Mucosa of descending colon (tissue), 3 donors: ENCODE measurements around the gene CRADD. TPM values are rescaled to one million over a fixed set of nuclear protein-coding genes. Genes with fewer than 3 reads are reported as not detected.

Source experiments
- ATAC-seq: fragments of 200-7000 bp; cut with Tn5 transposase; one replicate; pipeline ENCODE4 v1.9.1; 2020; ENCODE audit warnings: mild to moderate bottlenecking, moderate library complexity
- DNase-seq, 3 donors: peaks; one replicate each; pipeline ENCODE4 v3.0.0-alpha.2; 2020
- H3K36me3 ChIP-seq: fragments of 200-600 bp; one replicate; pipeline ENCODE4 v1.8.0; 2021; ENCODE audit warnings: low read depth, mild to moderate bottlenecking
- H3K4me1 ChIP-seq: fragments of 200-600 bp; one replicate; pipeline ENCODE4 v1.8.0; 2021; ENCODE audit warnings: low read depth, mild to moderate bottlenecking
- H3K4me3 ChIP-seq: fragments of 200-600 bp; one replicate; pipeline ENCODE4 v1.8.0; 2021; ENCODE audit warnings: mild to moderate bottlenecking
- H3K9me3 ChIP-seq: fragments of 200-600 bp; one replicate; pipeline ENCODE4 v1.8.0; 2021; ENCODE audit warnings: mild to moderate bottlenecking
- intact Hi-C, 2 donors: fragments of 100-400 bp; cut with DNase I in 1 of 2; cut with micrococcal nuclease in 1 of 2; formaldehyde crosslinking; loops; one replicate each; pipeline versions ENCODE4 v1.11.0 to v1.11.1; 2022; cut with DNase I, micrococcal nuclease
- total RNA-seq, 3 donors: library from RNA; stranded (reverse); fragmentation: NEBNext Ultra II Directional in 2 of 3; extraction: Animal tissue kit (Norgen Biotek cat#: 25700) in 2 of 3; gene quantifications; one replicate each; pipeline versions ENCODE4 v1.2.1 to v1.2.4, GENCODE V29; 2021 to 2023
- TF ChIP-seq, protein P1 (sequence below): fragments of 200-600 bp; IDR thresholded peaks from one replicate; pipeline ENCODE4 v1.8.0; 2022; ENCODE audit warnings: antibody characterized with exemption, mild to moderate bottlenecking
- donor health status: DM: no; HTN: no; CAD: no; lungs with moderate emphysema.
- donor health status: DM: no; HTN: no; CAD: no.
- donor health status: DM: no; HTN: yes; CAD: no.

The CRADD gene
- total RNA-seq, 3 donors from 2014 or later, result 18.4 to 27.9 (median 22.7) TPM

GRCh38 chr12:93757792-93758694 lies 80.9 kb downstream of the CRADD start:
- H3K4me3 ChIP-seq, result no peak overlapping the region
- H3K36me3 ChIP-seq, result no peaks in the 10 kb centered on the region
- ATAC-seq, result no peak
- peaks cover 7% of the 10 kb centered on the region for H3K9me3 ChIP-seq
- intact Hi-C loops, result no loop called here
- DNase-seq, result no peak
- peaks cover 23% of the 10 kb centered on the region for H3K4me1 ChIP-seq
- TF ChIP-seq, protein P1, sequence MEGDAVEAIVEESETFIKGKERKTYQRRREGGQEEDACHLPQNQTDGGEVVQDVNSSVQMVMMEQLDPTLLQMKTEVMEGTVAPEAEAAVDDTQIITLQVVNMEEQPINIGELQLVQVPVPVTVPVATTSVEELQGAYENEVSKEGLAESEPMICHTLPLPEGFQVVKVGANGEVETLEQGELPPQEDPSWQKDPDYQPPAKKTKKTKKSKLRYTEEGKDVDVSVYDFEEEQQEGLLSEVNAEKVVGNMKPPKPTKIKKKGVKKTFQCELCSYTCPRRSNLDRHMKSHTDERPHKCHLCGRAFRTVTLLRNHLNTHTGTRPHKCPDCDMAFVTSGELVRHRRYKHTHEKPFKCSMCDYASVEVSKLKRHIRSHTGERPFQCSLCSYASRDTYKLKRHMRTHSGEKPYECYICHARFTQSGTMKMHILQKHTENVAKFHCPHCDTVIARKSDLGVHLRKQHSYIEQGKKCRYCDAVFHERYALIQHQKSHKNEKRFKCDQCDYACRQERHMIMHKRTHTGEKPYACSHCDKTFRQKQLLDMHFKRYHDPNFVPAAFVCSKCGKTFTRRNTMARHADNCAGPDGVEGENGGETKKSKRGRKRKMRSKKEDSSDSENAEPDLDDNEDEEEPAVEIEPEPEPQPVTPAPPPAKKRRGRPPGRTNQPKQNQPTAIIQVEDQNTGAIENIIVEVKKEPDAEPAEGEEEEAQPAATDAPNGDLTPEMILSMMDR, result no peak

DNA sequence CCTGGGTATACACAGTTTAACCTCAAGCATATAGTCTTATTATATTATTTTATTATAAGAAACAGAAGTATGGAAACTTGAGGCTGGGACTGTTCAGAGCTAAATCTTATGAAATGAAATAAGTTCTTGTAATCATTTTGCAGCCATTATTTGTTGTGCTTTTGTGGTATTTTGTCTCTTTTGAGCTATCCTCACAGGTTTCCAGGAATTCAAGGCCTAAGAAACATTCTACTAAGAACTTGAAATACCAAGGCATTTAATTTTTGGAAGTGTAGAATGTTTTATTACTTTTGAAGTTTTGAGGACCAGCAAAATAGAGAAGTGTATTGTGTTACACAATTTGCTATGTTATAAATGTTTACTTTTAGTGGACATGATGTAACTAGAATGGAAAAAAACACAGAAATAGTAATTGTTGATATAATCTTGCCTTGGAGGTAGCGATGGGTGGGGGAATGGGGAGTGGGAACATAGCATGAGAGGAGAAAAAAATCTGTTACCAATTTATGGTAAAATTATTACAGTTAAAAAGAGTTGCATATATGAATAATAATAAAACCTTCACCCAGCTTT lies 81.7 kb downstream of the CRADD start:
- intact Hi-C loops, result no loop called here
- ATAC-seq, result no peak
- DNase-seq, result no peak
- Histone ChIP-seq H3K9me3 (peaks cover 2% of the 10 kb centered on the region), H3K4me3 (no peak overlapping the region), H3K4me1 (peaks cover 23% of the 10 kb centered on the region), H3K36me3 (no peaks in the 10 kb centered on the region)
- TF ChIP-seq, protein P1, result no peak

DNA sequence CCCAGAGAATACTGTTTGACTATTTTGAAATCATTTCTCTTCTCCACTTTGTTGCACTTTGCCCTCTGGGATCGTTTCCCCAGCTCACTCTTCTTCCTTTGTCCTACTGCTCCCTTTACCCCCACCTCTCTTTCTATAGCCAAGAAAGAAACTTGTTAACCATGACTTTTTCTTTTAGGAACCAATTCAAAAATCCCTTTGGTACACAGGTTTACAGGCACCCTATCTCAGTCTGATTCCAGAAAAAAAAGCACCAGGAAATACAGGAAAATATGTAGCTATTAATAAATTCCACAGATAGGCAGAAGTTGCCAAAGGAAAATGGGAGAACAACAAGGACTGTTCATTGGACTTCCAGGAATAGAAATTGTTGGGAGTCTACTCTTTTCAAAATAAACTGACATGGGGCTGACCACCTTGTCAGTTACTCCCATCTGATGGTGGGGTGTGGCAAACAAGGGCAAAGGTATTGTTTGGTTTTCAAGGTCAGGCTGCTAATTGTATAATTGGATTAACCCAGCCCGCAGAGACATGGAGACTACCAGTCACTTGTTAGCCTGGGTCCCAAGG lies 82.4 kb downstream of the CRADD start:
- H3K4me1 ChIP-seq, result peaks cover 23% of the 10 kb centered on the region
- H3K9me3 ChIP-seq, result no peaks in the 10 kb centered on the region
- H3K4me3 ChIP-seq, result no peak overlapping the region
- intact Hi-C loops, result loop anchor here in 1 of 2 donors (10.0 kb wide), 1 partner anchor 335 kb away; no protein-coding TSS in a partner anchor
- DNase-seq (no peak), ATAC-seq (no peak)
- H3K36me3 ChIP-seq, result no peaks in the 10 kb centered on the region
- TF ChIP-seq, protein P1, result no peak

GRCh38 chr12:93760275-93760875 lies 83.2 kb downstream of the CRADD start:
- H3K36me3 ChIP-seq, result no peaks in the 10 kb centered on the region
- peaks cover 23% of the 10 kb centered on the region for H3K4me1 ChIP-seq
- H3K9me3 ChIP-seq, result no peaks in the 10 kb centered on the region
- intact Hi-C loops, result loop anchor here in 1 of 2 donors (10.0 kb wide), 1 partner anchor 334 kb away; no protein-coding TSS in a partner anchor
- ATAC-seq (no peak), DNase-seq (no peak)
- TF ChIP-seq, protein P1, result no peak
- no peak overlapping the region for H3K4me3 ChIP-seq

GRCh38 chr12:93762059-93762719 lies 85.0 kb downstream of the CRADD start:
- no peaks in the 10 kb centered on the region for H3K9me3 ChIP-seq
- H3K4me3 ChIP-seq, result no peak overlapping the region
- DNase-seq, result no peak
- H3K36me3 ChIP-seq, result no peaks in the 10 kb centered on the region
- intact Hi-C loops, result loop anchor here in 1 of 2 donors (10.0 kb wide), 1 partner anchor 333 kb away; no protein-coding TSS in a partner anchor
- peaks cover 23% of the 10 kb centered on the region for H3K4me1 ChIP-seq
- ATAC-seq, result no peak
- TF ChIP-seq, protein P1, result no peak
